Heart left ventricle (tissue), 16 donors: ENCODE data around the gene GAL3ST2. TPM values are rescaled to one million over a fixed set of nuclear protein-coding genes. Genes with fewer than 3 reads are reported as not detected.

Experiments used
- ATAC-seq, 4 donors: fragments of 200-7000 bp; cut with Tn5 transposase; one replicate each; pipeline ENCODE4 v1.9.1; 2020 to 2022; ENCODE audit warnings: moderate library complexity in 4 of 4, mild to moderate bottlenecking in 3 of 4, moderate number of reproducible peaks in 1 of 4
- DNase-seq, 5 donors: peaks; one replicate each; pipeline ENCODE4 v3.0.0-alpha.2; 2020
- H3K27ac ChIP-seq, 12 donors: fragments of 200-600 bp; sonication (generic) in 4 of 12; one replicate each; pipeline versions ENCODE4 v1.5.0 to v1.8.0; 2016 to 2022; ENCODE audit warnings: mild to moderate bottlenecking in 2 of 12
- H3K27me3 ChIP-seq, 9 donors: fragments of 200-600 bp; sonication (generic) in 2 of 9; one replicate each; pipeline versions ENCODE4 v1.5.1 to v1.8.0; 2016 to 2022; ENCODE audit warnings: mild to moderate bottlenecking in 3 of 9
- H3K36me3 ChIP-seq, 9 donors: fragments of 200-600 bp; sonication (generic) in 2 of 9; one replicate each; pipeline versions ENCODE4 v1.5.0 to v1.8.0; 2018 to 2022; ENCODE audit warnings: mild to moderate bottlenecking in 2 of 9
- H3K4me1 ChIP-seq, 12 donors: fragments of 200-600 bp; sonication (generic) in 4 of 12; one replicate each; pipeline versions ENCODE4 v1.5.0 to v1.8.0; 2016 to 2022; ENCODE audit warnings: mild to moderate bottlenecking in 3 of 12
- H3K4me3 ChIP-seq, 12 donors: fragments of 200-600 bp; sonication (generic) in 4 of 12; one replicate each; pipeline versions ENCODE4 v1.5.0 to v1.8.0; 2017 to 2022; ENCODE audit warnings: mild to moderate bottlenecking in 9 of 12, moderate library complexity in 4 of 12
- H3K9me3 ChIP-seq, 12 donors: fragments of 200-600 bp; sonication (generic) in 4 of 12; one replicate each; pipeline versions ENCODE4 v1.5.0 to v1.8.0; 2016 to 2022; ENCODE audit warnings: mild to moderate bottlenecking in 1 of 12
- POLR2A ChIP-seq, 2 donors: fragments of 450-650 bp; IDR thresholded peaks; one replicate each; pipeline ENCODE4 v1.6.1; 2017; ENCODE audit warnings: antibody characterized with exemption in 2 of 2, mild to moderate bottlenecking in 2 of 2, moderate library complexity in 2 of 2
- WGBS, 4 donors: extraction: QIAGEN DNeasy Blood & Tissue Kit in 2 of 4; methylation state at CpG; one replicate each; pipeline versions ENCODE4 v1.1.5 to v1.1.7; 2013 to 2018; 5-methylcytosine and 5-hydroxymethylcytosine counted together
- intact Hi-C, 10 donors: fragments of 100-400 bp; cut with DNase I; formaldehyde crosslinking; loops; one replicate each; pipeline versions ENCODE4 v1.11.1 to v1.14.2; 2022
- polyA plus RNA-seq, 2 donors: library from polyadenylated mRNA; stranded (reverse); fragments of 200-250 nt; gene quantifications; one replicate each; pipeline ENCODE4 v1.2.3, GENCODE V29; 2013
- total RNA-seq, 9 donors: library from RNA; depleted of rRNA in 2 of 9; stranded (reverse); fragments of >200 nt in 2 of 9; fragmentation: NEBNext Ultra II Directional in 3 of 9; extraction: Animal tissue kit (Norgen Biotek cat#: 25700) in 3 of 9; gene quantifications; one replicate each; pipeline versions ENCODE4 v1.1.0 to v1.2.4, GENCODE V29; 2016 to 2023
- TF ChIP-seq, protein P1 (sequence below), 12 donors: fragments of 200-600 bp; sonication (generic) in 4 of 12; IDR thresholded peaks; one replicate each; pipeline versions ENCODE4 v1.5.0 to v1.8.0; 2018 to 2022; ENCODE audit warnings: antibody characterized with exemption in 12 of 12, mild to moderate bottlenecking in 5 of 12
- donor health status: ischemic (EF 13 %, LVEDD 7.1; RV severe dilation, severe dysfunction).
- donor health status: healthy with polysubstance abuse.
- donor health status: DM: no; HTN: yes; CAD: no.
- donor health status: DM: no; HTN: no; CAD: no.
- donor health status: ischemic (EF 25% LVEDD 6.9; RV normal size, moderate dysfunction).
- donor health status: ischemic (EF 25% LVEDD 5.7; RV mildly dilated, moderate dysfunction).
- donor health status: healthy.
- donor health status: DM: yes; HTN: yes; CAD: no.
- donor health status: ischemic (EF 35%, LVEDD 5.7; RV mildly dilated, moderate dysfunction).
- donor health status: nonischemic (EF 11% LVEDD 7.7; RV severe dilation, severe dysfunction).
- donor health status: DM: yes; HTN: yes; CAD: no.
- donor health status: PGD.
- donor health status: ischemic (EF 29% LVEDD 5.4; RV normal size, mild dysfunction).
- donor health status: nonischemic (EF 23%, LVEDD 6.1; RV moderate dilation, normal function).

The GAL3ST2 gene
- total and polyA plus RNA-seq, 11 donors = 0.21 to 1.7 TPM; not detected in 9

DNA sequence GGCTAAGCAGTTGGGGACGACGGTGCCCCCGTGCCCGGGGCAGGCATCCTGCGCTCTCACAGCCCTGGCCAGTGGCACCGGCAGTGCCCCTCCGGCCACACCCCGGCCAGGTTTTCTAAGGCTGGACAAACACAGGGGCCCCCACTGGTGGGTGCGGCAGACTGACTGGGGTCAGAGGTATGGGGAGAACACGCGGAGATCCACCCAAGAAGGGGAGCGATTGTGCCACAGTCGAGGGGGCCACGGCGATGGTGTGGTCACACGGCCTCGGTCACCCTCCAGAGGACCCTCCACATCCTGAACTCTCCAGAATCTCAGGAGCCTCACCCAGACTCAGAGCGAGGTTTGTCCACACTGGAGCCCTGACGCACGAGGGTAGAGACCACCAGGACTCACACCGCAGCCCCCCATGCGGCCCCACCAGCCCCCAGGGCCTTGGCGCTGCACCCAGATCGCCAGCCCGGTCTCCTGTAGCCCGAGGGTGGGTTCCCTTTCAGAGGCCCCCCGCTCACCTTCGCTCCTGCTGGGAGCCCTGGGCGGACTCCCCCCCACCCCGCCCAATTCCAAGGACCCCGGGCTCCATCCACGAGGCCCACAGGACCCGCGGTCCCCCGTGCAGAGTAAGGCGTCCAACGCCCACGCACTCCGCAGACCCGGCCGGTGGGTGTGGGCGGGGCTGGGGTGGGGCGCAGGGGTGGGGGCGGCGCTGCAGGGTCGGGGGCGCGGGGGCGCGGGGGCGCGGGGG, 66.9 kb downstream of the GAL3ST2 start:
- H3K9me3 ChIP-seq = no peaks in the 10 kb centered on the region
- peak overlapping the region; percentile 25 to 85 (median 73) for H3K27ac ChIP-seq
- intact Hi-C loops = no loop called here
- peaks cover 0 to 35% (median 17%) of the 10 kb centered on the region in 12 donors for H3K4me1 ChIP-seq
- DNase-seq (peak in 2 of 5 donors; percentile 32 to 66), ATAC-seq (peak in 3 of 4 donors; percentile 2 to 13 (median 4))
- peak overlapping the region in 10 of 12 donors; percentile 10 to 57 (median 48) for H3K4me3 ChIP-seq
- H3K36me3 ChIP-seq = no peaks in the 10 kb centered on the region
- 49 to 81% (median 56%) methylated on average over 29 to 52 of the region's 52 CpGs for WGBS, 4 donors
- H3K27me3 ChIP-seq = no peaks in the 10 kb centered on the region
- TF ChIP-seq POLR2A (IDR thresholded peaks at IDR 0.05) = no peak
- TF ChIP-seq, protein P1, sequence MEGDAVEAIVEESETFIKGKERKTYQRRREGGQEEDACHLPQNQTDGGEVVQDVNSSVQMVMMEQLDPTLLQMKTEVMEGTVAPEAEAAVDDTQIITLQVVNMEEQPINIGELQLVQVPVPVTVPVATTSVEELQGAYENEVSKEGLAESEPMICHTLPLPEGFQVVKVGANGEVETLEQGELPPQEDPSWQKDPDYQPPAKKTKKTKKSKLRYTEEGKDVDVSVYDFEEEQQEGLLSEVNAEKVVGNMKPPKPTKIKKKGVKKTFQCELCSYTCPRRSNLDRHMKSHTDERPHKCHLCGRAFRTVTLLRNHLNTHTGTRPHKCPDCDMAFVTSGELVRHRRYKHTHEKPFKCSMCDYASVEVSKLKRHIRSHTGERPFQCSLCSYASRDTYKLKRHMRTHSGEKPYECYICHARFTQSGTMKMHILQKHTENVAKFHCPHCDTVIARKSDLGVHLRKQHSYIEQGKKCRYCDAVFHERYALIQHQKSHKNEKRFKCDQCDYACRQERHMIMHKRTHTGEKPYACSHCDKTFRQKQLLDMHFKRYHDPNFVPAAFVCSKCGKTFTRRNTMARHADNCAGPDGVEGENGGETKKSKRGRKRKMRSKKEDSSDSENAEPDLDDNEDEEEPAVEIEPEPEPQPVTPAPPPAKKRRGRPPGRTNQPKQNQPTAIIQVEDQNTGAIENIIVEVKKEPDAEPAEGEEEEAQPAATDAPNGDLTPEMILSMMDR (IDR thresholded peaks at IDR 0.05) = no peak

DNA sequence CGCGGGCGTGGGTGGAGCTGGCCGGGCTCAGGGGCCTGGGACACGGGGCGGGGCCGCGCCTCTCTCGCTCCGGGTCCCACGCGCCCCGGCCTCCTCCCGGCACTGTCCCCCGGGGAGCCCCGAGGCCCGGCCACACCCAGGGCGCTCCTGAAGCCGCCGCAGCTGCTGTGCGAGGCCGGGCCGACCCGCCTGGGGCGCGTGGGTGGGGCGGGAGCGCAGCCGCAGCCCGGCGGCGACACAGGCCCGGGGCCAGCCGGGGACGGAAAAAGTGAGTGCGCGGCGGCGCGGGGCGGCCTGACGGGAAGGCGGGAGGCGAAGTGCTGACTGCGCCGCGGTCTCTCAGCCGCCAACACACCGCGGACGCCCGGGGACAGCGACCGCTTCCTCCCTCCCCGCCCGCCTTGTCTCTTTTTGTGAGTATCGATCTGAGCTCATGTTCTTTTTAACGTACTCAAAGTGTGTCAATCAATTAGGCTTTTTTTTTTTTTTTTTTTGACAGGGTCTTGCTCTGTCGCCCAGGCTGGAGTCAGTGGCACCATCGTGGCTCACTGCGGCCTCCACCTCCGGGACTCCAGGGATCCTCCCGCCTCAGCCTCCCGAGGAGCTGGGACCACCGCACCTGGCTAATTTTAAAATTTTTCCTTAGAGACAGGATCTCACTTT, 67.6 kb downstream of the GAL3ST2 start:
- Histone ChIP-seq H3K4me3 (peak overlapping the region in 10 of 12 donors; percentile 34 to 57 (median 48)), H3K27ac (peak overlapping the region; percentile 25 to 80 (median 68)), H3K4me1 (peaks cover 0 to 35% (median 17%) of the 10 kb centered on the region in 12 donors), H3K9me3 (no peaks in the 10 kb centered on the region), H3K27me3 (no peaks in the 10 kb centered on the region), H3K36me3 (no peaks in the 10 kb centered on the region)
- TF ChIP-seq, protein P1 (IDR thresholded peaks at IDR 0.05) = peak in 7 of 12 donors; percentile 13 to 47 (median 24)
- TF ChIP-seq POLR2A (IDR thresholded peaks at IDR 0.05) = no peak
- peak; percentile 59 to 91 (median 80) for ATAC-seq
- WGBS, 4 donors = 5 to 8% (median 6%) methylated on average over 49 to 65 of the region's 65 CpGs
- intact Hi-C loops = no loop called here
- DNase-seq = peak; percentile 84 to 90 (median 87)

DNA sequence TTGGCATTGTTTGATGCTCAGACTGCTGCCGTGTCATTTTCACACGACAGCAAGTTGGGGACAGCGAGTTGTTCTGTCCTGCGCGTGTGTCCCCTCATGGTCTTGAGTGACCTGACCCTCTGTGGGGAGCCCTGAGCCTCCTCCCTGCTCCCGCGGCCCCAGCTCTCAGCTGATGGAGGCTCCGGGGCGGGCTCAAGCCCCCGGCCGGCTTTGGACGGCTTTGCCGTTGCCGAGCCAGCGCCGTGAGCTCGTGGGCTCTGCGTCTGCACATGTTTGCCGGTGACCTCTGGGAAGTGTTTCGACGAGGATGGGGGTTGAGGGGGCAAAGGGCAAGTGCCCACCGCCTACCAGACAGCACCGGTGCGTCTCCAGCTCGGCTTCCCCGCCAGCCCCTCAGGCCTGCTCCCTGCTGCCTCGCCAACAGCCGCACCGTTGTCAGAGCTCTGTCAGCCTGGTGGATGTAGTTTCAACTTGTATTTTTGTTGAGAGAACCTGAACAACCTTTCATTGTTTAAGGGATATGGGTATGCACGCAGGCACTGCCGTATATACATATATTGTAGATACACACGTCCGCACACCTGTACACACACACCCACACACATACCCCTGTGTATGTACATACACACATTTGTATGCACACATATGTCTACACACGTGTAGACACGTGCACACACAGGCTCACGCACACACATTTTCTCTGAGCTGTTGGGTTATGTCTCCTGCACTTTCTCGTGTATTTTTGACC, 68.4 kb downstream of the GAL3ST2 start:
- Histone ChIP-seq H3K27ac (peak overlapping the region in 7 of 12 donors; percentile 43 to 80 (median 76)), H3K36me3 (no peaks in the 10 kb centered on the region), H3K27me3 (no peaks in the 10 kb centered on the region), H3K4me1 (peaks cover 0 to 35% (median 17%) of the 10 kb centered on the region in 12 donors), H3K9me3 (no peaks in the 10 kb centered on the region), H3K4me3 (peak overlapping the region in 9 of 12 donors; percentile 34 to 57 (median 48))
- TF ChIP-seq, protein P1 (IDR thresholded peaks at IDR 0.05) = no peak
- no peak for TF ChIP-seq POLR2A (IDR thresholded peaks at IDR 0.05)
- intact Hi-C loops = no loop called here
- WGBS, 4 donors = 83 to 90% (median 88%) methylated on average over 29 to 37 of the region's 37 CpGs
- DNase-seq (peak in 2 of 5 donors; percentile 20 to 60), ATAC-seq (no peak)
